Colonic mucosa (tissue), 4 donors: ENCODE measurements around the gene TNFRSF18. TPM values are rescaled to one million over a fixed set of nuclear protein-coding genes. Genes with fewer than 3 reads are reported as not detected.

Experiments used
- DNase-seq: peaks from one replicate; pipeline ENCODE4 v3.0.0-alpha.2; 2020
- H3K27ac ChIP-seq: fragments of 200-600 bp; one replicate; pipeline ENCODE4 v1.8.0; 2021
- H3K27me3 ChIP-seq: fragments of 200-600 bp; one replicate; pipeline ENCODE4 v1.8.0; 2021
- H3K36me3 ChIP-seq: fragments of 200-600 bp; one replicate; pipeline ENCODE4 v1.8.0; 2021
- H3K4me1 ChIP-seq: fragments of 200-600 bp; one replicate; pipeline ENCODE4 v1.8.0; 2021; ENCODE audit warnings: mild to moderate bottlenecking
- H3K4me3 ChIP-seq: fragments of 200-600 bp; one replicate; pipeline ENCODE4 v1.8.0; 2021
- H3K9ac ChIP-seq, 2 donors: one replicate each; pipeline ENCODE4 v1.7.0; 2013; ENCODE audit warnings: control low read depth in 2 of 2, low read depth in 2 of 2, low read length in 2 of 2
- H3K9me3 ChIP-seq: fragments of 200-600 bp; one replicate; pipeline ENCODE4 v1.8.0; 2021
- intact Hi-C: fragments of 100-400 bp; cut with DNase I; formaldehyde crosslinking; loops from one replicate; pipeline ENCODE4 v1.14.1; 2022
- total RNA-seq, 2 donors: library from RNA; stranded (reverse); fragmentation: NEBNext Ultra II Directional in 1 of 2; extraction: Animal tissue kit (Norgen Biotek cat#: 25700) in 1 of 2; gene quantifications; one replicate each; pipeline ENCODE4 v1.2.1, GENCODE V29; 2021
- TF ChIP-seq, protein P1 (sequence below): fragments of 200-600 bp; IDR thresholded peaks from one replicate; pipeline ENCODE4 v1.8.0; 2022; ENCODE audit warnings: antibody characterized with exemption, mild to moderate bottlenecking
- donor health status: healthy.
- donor health status: DM: no; HTN: no; CAD: no.
- donor health status: DM: no; HTN: no; CAD: no.

TNFRSF18 gene
- total RNA-seq, 2 donors from 2014 or later: 0.61 to 1.7 TPM

DNA sequence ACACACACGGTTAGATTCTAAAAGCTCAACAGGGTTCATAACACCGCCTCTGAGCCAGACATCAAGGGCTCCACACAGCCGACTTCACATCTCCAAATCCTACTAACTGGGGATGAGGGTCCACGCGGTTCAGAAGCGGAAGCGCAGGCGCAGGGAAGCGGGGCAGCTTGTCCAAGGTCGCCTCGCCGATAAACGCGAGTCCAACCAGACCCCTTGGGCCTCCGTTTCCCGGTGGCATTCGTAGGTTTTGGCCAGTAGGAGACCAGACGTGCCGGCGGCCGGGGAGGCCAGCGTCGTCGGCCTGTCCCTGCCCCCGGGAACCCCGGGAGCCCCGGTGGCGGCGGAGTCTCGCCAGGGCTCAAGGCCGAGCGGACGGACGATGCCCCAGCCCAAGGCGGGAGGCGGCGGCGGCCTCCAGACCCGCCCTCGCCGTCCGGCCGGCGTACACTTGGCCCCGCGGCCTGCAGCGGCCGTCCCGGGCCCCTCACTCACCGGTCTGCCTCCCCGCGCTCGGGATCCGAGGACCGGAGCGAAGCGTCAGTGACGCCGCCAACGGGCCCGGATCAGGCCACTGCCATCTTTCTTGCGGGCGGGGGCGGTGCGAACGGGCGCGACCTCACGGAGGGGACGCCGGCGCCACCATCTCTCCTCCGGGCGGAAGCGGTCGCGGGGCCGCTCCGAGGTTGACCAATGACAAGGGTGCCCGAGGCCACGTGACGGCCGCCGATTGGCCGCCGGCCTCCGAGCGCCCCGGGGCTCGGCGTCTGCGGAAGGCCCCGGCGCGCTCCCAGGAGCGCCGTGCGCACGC lies 25.2 kb upstream of the TNFRSF18 start, which contains the start of gene SDF4:
Gene SDF4, minus strand, starts transcription at position 602 of the 808 bp plus-strand sequence. CDS start 3,229 bp downstream, outside the sequence.
- peaks cover 10% of the 10 kb centered on the region for H3K36me3 ChIP-seq
- peak within 1 kb of the TSS; percentile 99 to 100 for H3K9ac ChIP-seq
- peaks cover 14% of the 10 kb centered on the region for H3K4me1 ChIP-seq
- intact Hi-C loops: no loop called here
- no peaks in the 10 kb centered on the region for H3K27me3 ChIP-seq
- peak; percentile 96 for DNase-seq
- H3K4me3 ChIP-seq: peak within 1 kb of the TSS; percentile 93
- H3K9me3 ChIP-seq: no peaks in the 10 kb centered on the region
- peak within 1 kb of the TSS; percentile 90 for H3K27ac ChIP-seq
- TF ChIP-seq, protein P1, sequence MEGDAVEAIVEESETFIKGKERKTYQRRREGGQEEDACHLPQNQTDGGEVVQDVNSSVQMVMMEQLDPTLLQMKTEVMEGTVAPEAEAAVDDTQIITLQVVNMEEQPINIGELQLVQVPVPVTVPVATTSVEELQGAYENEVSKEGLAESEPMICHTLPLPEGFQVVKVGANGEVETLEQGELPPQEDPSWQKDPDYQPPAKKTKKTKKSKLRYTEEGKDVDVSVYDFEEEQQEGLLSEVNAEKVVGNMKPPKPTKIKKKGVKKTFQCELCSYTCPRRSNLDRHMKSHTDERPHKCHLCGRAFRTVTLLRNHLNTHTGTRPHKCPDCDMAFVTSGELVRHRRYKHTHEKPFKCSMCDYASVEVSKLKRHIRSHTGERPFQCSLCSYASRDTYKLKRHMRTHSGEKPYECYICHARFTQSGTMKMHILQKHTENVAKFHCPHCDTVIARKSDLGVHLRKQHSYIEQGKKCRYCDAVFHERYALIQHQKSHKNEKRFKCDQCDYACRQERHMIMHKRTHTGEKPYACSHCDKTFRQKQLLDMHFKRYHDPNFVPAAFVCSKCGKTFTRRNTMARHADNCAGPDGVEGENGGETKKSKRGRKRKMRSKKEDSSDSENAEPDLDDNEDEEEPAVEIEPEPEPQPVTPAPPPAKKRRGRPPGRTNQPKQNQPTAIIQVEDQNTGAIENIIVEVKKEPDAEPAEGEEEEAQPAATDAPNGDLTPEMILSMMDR: no peak

DNA sequence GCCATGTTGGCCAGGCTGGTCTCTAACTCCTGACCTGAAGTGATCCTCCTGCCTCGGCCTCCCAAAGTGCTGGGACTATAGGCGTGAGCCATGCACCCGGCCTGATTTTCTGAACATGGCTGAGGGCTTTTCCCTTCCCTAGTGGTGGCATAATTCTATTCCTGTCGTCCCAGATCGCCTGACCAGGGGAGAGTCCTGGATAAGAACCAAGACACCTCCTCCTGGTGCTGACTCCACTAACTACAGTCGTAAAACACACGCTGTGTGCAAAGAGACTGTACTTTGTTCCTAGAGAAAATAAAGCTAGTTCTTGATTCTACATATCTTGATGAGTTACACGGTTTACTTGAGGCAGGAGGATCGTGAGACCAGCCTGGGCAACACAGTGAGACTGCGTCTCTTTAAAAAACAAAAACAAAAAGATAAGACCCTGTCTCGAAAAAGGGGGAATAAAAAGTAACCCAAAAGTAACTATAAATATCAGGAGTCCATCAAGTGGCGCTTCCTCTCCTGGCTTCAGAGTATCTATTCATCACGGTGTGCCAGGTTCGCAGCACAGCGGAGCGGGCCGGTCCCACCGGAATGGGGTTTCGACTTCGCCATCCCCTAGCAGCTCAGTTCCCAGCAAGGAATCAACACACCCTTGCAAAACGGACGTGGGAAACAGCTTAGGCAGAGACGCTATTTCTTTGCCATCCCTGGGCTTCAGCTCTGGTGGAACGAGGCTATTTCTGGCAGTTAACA lies 24.4 kb upstream of the TNFRSF18 start:
- intact Hi-C loops: no loop called here
- peaks cover 10% of the 10 kb centered on the region for H3K36me3 ChIP-seq
- no peaks in the 10 kb centered on the region for H3K27me3 ChIP-seq
- H3K4me1 ChIP-seq: peaks cover 14% of the 10 kb centered on the region
- H3K27ac ChIP-seq: peak overlapping the region; percentile 90
- H3K9ac ChIP-seq: peak overlapping the region; percentile 99 to 100
- peak overlapping the region; percentile 93 for H3K4me3 ChIP-seq
- DNase-seq: peak; percentile 77
- no peaks in the 10 kb centered on the region for H3K9me3 ChIP-seq
- TF ChIP-seq, protein P1: no peak

DNA sequence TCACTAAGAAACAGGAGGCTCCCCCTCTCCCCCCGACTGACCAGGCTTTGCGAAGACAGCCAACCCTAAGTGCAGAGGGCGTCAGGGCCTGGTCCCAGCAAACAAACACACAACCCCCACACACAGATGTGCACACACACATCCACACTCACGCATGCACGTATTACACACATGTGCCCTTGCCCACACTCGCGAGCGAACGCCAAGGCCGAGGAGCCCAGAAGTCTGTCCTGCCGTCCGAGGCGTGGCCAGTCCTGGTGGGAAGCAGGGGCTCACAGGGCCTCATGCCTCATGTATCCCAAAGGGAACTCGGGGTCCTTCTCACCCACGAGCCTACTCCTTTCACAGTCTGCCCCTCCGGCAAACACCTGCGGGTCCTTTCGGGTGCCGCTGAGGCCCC lies 23.4 kb upstream of the TNFRSF18 start:
- no peak for DNase-seq
- TF ChIP-seq, protein P1: no peak
- H3K4me3 ChIP-seq: no peak overlapping the region
- H3K27me3 ChIP-seq: no peaks in the 10 kb centered on the region
- H3K9ac ChIP-seq: no peak overlapping the region
- peaks cover 10% of the 10 kb centered on the region for H3K36me3 ChIP-seq
- intact Hi-C loops: loop anchor here (10.0 kb wide), 1 partner anchor 55 kb away; the partner anchor contains the start of gene TTLL10
- no peak overlapping the region for H3K27ac ChIP-seq
- peaks cover 14% of the 10 kb centered on the region for H3K4me1 ChIP-seq
- no peaks in the 10 kb centered on the region for H3K9me3 ChIP-seq

DNA sequence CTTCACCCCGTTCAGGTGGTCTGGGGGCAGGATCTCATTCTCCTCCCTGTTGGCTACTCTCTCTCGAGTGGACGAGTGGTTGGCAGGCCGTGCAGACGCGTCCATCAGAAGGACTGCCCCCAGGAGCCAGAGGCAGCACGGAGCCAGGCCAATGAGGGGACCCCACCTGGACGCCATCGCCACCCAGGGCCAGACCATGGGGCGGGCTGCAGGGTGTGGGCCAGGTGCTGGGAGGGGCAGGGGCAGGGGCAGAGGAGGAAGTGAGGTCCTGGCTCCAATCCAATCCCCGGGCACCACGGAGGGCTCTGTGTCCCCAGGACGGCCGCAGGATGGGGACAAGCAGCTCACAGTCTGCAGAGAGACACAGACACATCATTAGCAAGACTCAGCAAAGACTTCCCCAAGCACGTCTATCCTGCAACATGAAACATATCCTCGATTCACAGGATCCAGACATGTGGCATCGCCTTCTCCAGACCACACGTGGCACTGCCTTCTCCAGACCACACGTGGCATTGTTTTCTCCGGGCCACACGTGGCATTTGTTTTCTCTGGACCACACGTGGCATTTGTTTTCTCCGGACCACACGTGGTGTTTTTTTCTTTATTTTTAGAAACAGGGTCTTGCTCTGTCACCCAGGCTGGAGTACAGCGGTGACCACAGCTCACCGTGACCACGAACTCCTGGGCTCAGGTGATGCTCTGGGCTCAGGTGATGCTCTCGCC lies 22.4 kb upstream of the TNFRSF18 start:
- Histone ChIP-seq H3K9me3 (no peaks in the 10 kb centered on the region), H3K9ac (no peak overlapping the region), H3K36me3 (peaks cover 10% of the 10 kb centered on the region), H3K27ac (no peak overlapping the region), H3K4me3 (no peak overlapping the region), H3K27me3 (no peaks in the 10 kb centered on the region), H3K4me1 (peaks cover 14% of the 10 kb centered on the region)
- DNase-seq: no peak
- intact Hi-C loops: loop anchor here (10.0 kb wide), 1 partner anchor 54 kb away; the partner anchor contains the start of gene TTLL10
- TF ChIP-seq, protein P1: no peak

DNA sequence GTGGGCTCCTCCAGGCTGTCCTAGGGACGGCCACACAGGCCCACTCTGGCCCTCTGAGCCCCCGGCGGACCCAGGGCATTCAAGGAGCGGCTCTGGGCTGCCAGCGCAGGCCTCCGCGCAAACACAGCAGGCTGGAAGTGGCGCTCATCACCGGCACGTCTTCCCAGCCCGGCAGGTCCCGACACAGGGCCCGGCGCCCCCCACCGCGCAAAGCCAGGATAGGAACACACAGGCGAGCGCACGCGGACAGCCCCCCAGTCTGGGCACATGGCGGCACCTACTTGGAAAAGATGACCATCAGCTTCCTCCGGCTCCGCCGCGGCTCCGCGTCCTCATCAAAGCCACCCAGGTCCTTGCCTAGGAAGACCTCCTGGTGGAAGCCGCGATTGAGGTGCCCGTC lies 21.8 kb upstream of the TNFRSF18 start:
- Histone ChIP-seq H3K9me3 (no peaks in the 10 kb centered on the region), H3K27me3 (no peaks in the 10 kb centered on the region), H3K9ac (no peak overlapping the region), H3K4me3 (no peak overlapping the region), H3K4me1 (peaks cover 14% of the 10 kb centered on the region), H3K36me3 (peaks cover 10% of the 10 kb centered on the region), H3K27ac (no peak overlapping the region)
- TF ChIP-seq, protein P1: no peak
- intact Hi-C loops: loop anchor here (10.0 kb wide), 1 partner anchor 53 kb away; the partner anchor contains the start of gene TTLL10
- no peak for DNase-seq
